ENCODE results near the gene SCAMP2.

The SCAMP2 gene

GRCh38 chr15:74837482-74838136 is 35.6 kb downstream of the SCAMP2 start:
- Histone ChIP-seq H3K9me3 (ENCODE audit: control insufficient read depth, low read length) (no peaks in the 10 kb centered on the region), H3K79me2 (no peaks in the 10 kb centered on the region), H3K4me1 (peaks cover 30% of the 10 kb centered on the region), H3K36me3 (ENCODE audit: control insufficient read depth, insufficient read depth, low read length) (no peaks in the 10 kb centered on the region), H3K4me3 (ENCODE audit: low read depth, low read length) (no peak overlapping the region), H3K27ac (no peak overlapping the region), H2AFZ (no peak overlapping the region), H3K9ac (no peak overlapping the region), H3K4me2 (ENCODE audit: low read length) (no peak overlapping the region), H3K27me3 (ENCODE audit: control insufficient read depth, insufficient read depth, low read length) (no peaks in the 10 kb centered on the region)
- no peak for TF ChIP-seq CTCF (IDR thresholded peaks at IDR 0.05)

GRCh38 chr15:74836846-74837245 is 36.3 kb downstream of the SCAMP2 start:
- Histone ChIP-seq H3K4me3 (ENCODE audit: low read depth, low read length) (no peak overlapping the region), H3K4me2 (ENCODE audit: low read length) (no peak overlapping the region), H3K9ac (no peak overlapping the region), H3K4me1 (peaks cover 35% of the 10 kb centered on the region), H3K27me3 (ENCODE audit: control insufficient read depth, insufficient read depth, low read length) (no peaks in the 10 kb centered on the region), H3K9me3 (ENCODE audit: control insufficient read depth, low read length) (no peaks in the 10 kb centered on the region), H3K27ac (no peak overlapping the region), H3K36me3 (ENCODE audit: control insufficient read depth, insufficient read depth, low read length) (no peaks in the 10 kb centered on the region), H3K79me2 (no peaks in the 10 kb centered on the region), H2AFZ (no peak overlapping the region)
- TF ChIP-seq CTCF (IDR thresholded peaks at IDR 0.05): no peak

GRCh38 chr15:74835312-74835823 is 37.8 kb downstream of the SCAMP2 start:
- Histone ChIP-seq H3K79me2 (no peaks in the 10 kb centered on the region), H2AFZ (no peak overlapping the region), H3K4me2 (ENCODE audit: low read length) (no peak overlapping the region), H3K9me3 (ENCODE audit: control insufficient read depth, low read length) (no peaks in the 10 kb centered on the region), H3K9ac (no peak overlapping the region), H3K4me3 (ENCODE audit: low read depth, low read length) (no peak overlapping the region), H3K27me3 (ENCODE audit: control insufficient read depth, insufficient read depth, low read length) (no peaks in the 10 kb centered on the region), H3K27ac (peak overlapping the region; percentile 98), H3K4me1 (peaks cover 37% of the 10 kb centered on the region), H3K36me3 (ENCODE audit: control insufficient read depth, insufficient read depth, low read length) (no peaks in the 10 kb centered on the region)
- peak; percentile 70 for TF ChIP-seq CTCF (IDR thresholded peaks at IDR 0.05)

GRCh38 chr15:74833376-74834107 is 39.6 kb downstream of the SCAMP2 start:
- Histone ChIP-seq H3K27ac (peak overlapping the region; percentile 98), H3K79me2 (no peaks in the 10 kb centered on the region), H2AFZ (no peak overlapping the region), H3K4me2 (ENCODE audit: low read length) (no peak overlapping the region), H3K36me3 (ENCODE audit: control insufficient read depth, insufficient read depth, low read length) (no peaks in the 10 kb centered on the region), H3K4me3 (ENCODE audit: low read depth, low read length) (no peak overlapping the region), H3K4me1 (peaks cover 37% of the 10 kb centered on the region), H3K27me3 (ENCODE audit: control insufficient read depth, insufficient read depth, low read length) (no peaks in the 10 kb centered on the region), H3K9me3 (ENCODE audit: control insufficient read depth, low read length) (no peaks in the 10 kb centered on the region), H3K9ac (no peak overlapping the region)
- no peak for TF ChIP-seq CTCF (IDR thresholded peaks at IDR 0.05)

Measured in parathyroid adenoma (tissue), 2 donors.